Measurements from ENCODE around the gene LRFN2. TPM values are rescaled to one million over a fixed set of nuclear protein-coding genes. Genes with fewer than 3 reads are reported as not detected.

LRFN2 gene
- total RNA-seq, 1 donor from 2014 or later, result not detected

- no peak for TF ChIP-seq CTCF (conservative IDR thresholded peaks at IDR 0.05; ENCODE audit: low read depth, low read length)
- no peak overlapping the region for H3K4me3 ChIP-seq (ENCODE audit: low read depth, low read length)
- DNase-seq (ENCODE audit: low read depth), result no peak
Observed at GRCh38 chr6:40505191-40505810, 81.9 kb downstream of the LRFN2 start.

GRCh38 chr6:40504274-40504673 lies 82.9 kb downstream of the LRFN2 start:
- TF ChIP-seq CTCF (conservative IDR thresholded peaks at IDR 0.05; ENCODE audit: low read depth, low read length), result no peak
- DNase-seq (ENCODE audit: low read depth), result no peak

GRCh38 chr6:40500227-40500626 lies 86.9 kb downstream of the LRFN2 start:
- no peak for TF ChIP-seq CTCF (conservative IDR thresholded peaks at IDR 0.05; ENCODE audit: low read depth, low read length)
- DNase-seq (ENCODE audit: low read depth), result no peak
- no peak overlapping the region for H3K4me3 ChIP-seq (ENCODE audit: low read depth, low read length)

More at GRCh38 chr6:40504274-40504673, 82.9 kb downstream of the LRFN2 start:
- no peak overlapping the region for H3K4me3 ChIP-seq (ENCODE audit: low read depth, low read length)

- TF ChIP-seq CTCF (conservative IDR thresholded peaks at IDR 0.05; ENCODE audit: low read depth, low read length), result no peak
- no peak overlapping the region for H3K4me3 ChIP-seq (ENCODE audit: low read depth, low read length)
- DNase-seq (ENCODE audit: low read depth), result no peak
Observed at GRCh38 chr6:40499215-40499614, 87.9 kb downstream of the LRFN2 start.

- DNase-seq (ENCODE audit: low read depth), result no peak
- no peak overlapping the region for H3K4me3 ChIP-seq (ENCODE audit: low read depth, low read length)
- TF ChIP-seq CTCF (conservative IDR thresholded peaks at IDR 0.05; ENCODE audit: low read depth, low read length), result no peak
Observed at GRCh38 chr6:40498148-40498547, 89.0 kb downstream of the LRFN2 start.

GRCh38 chr6:40492187-40492586 lies 95.0 kb downstream of the LRFN2 start:
- TF ChIP-seq CTCF (conservative IDR thresholded peaks at IDR 0.05; ENCODE audit: low read depth, low read length), result no peak
- DNase-seq (ENCODE audit: low read depth), result no peak
- no peak overlapping the region for H3K4me3 ChIP-seq (ENCODE audit: low read depth, low read length)

GRCh38 chr6:40490508-40490907 lies 96.7 kb downstream of the LRFN2 start:
- no peak overlapping the region for H3K4me3 ChIP-seq (ENCODE audit: low read depth, low read length)
- TF ChIP-seq CTCF (conservative IDR thresholded peaks at IDR 0.05; ENCODE audit: low read depth, low read length), result no peak
- DNase-seq (ENCODE audit: low read depth), result no peak

Measured in epithelial cell of proximal tubule (primary cell).